Stimulated activated CD8-positive, alpha-beta memory T cell treated with anti-CD3 and anti-CD28 coated beads, Interleukin-15, amount 100 ng/mL, for 4 hours (primary cell): ENCODE results near the gene CFAP92.
A peak's percentile ranks its signal among the peaks of the same experiment; 100 is the strongest.
"Not testable (repeated sequence)": the region's sequence is repeated elsewhere in the genome, so short reads cannot be mapped to it uniquely, and the experiment has no call there.

Experiments
- DNase-seq, 2 donors: peaks; one replicate each; pipeline ENCODE4 v3.0.0-alpha.2; 2020; ENCODE audit warnings: low read depth in 2 of 2

Gene CFAP92

GRCh38 chr3:128902426-128902825, 91.5 kb downstream of the CFAP92 start:
- DNase-seq = no peak

- no peak for DNase-seq
Observed at GRCh38 chr3:128895843-128896697, 97.8 kb downstream of the CFAP92 start.

GRCh38 chr3:128889139-128889894, 104.6 kb downstream of the CFAP92 start:
- DNase-seq = no peak

GRCh38 chr3:128884992-128885391, 108.9 kb downstream of the CFAP92 start:
- DNase-seq = no peak

GRCh38 chr3:128882719-128883118, 111.2 kb downstream of the CFAP92 start:
- DNase-seq = no peak

- DNase-seq = no peak
Observed at GRCh38 chr3:128881576-128881975, 112.3 kb downstream of the CFAP92 start.

DNA sequence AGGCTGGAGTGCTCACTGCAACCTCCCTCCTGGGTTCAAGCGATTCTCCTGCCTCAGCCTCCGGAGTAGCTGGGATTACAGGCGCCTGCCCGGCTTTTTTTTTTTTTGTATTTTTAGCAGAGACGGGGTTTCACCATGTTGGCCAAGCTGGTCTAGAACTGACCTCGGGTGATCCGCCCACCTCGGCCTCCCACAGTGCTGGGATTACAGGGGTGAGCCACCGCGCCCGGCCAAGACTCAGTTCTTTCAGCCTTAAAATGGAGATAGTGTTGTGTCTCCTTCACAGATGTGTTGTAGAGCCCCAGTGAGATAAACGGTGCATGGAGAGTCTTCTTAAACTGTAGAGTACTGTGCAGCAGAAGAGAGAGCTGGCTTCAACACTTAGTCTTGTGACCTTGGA, 113.4 kb downstream of the CFAP92 start:
- not testable (repeated sequence) for DNase-seq

- DNase-seq = no peak
Observed at GRCh38 chr3:128879991-128880390, 113.9 kb downstream of the CFAP92 start.

GRCh38 chr3:128879125-128879969, 114.5 kb downstream of the CFAP92 start, which contains the start of gene ACAD9:
Gene ACAD9, plus strand, starts transcription at chr3:128879620. Its CDS starts 72 bp downstream, at chr3:128879692.
- peak; percentile 92 to 95 for DNase-seq

- DNase-seq = peak in 1 of 2 donors; percentile 3
Observed at GRCh38 chr3:128878556-128879124, 115.2 kb downstream of the CFAP92 start.

- no peak for DNase-seq
Observed at GRCh38 chr3:128878011-128878457, 115.8 kb downstream of the CFAP92 start.

DNA sequence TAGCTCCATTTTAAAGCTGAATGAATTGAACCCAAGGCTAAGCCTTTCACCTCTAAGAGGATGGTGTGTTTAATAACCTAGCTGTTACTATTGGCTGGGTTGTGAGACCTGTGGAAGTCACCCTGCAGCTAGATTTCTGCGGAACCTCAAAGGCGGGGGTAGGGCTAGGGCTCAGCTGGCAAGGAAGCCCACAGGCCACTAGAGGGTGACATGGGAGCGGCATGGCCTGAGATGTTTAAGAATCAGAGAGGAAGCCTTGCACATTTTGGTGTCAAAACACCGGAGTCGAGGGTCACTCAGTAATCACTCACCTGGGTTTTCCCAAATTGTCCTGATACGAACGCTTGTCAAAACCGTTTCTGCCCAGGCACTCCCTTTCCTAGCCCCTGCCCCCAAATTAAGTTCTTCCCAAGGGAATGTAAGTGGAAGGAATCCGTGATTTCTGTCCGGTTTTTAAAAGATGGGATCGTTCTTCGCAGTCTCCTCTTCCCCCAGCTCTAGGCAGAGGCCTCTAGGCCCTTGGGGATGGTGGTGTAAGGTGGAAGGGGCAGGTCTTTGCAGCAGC, 118.2 kb downstream of the CFAP92 start:
- peak; percentile 17 to 39 for DNase-seq

DNA sequence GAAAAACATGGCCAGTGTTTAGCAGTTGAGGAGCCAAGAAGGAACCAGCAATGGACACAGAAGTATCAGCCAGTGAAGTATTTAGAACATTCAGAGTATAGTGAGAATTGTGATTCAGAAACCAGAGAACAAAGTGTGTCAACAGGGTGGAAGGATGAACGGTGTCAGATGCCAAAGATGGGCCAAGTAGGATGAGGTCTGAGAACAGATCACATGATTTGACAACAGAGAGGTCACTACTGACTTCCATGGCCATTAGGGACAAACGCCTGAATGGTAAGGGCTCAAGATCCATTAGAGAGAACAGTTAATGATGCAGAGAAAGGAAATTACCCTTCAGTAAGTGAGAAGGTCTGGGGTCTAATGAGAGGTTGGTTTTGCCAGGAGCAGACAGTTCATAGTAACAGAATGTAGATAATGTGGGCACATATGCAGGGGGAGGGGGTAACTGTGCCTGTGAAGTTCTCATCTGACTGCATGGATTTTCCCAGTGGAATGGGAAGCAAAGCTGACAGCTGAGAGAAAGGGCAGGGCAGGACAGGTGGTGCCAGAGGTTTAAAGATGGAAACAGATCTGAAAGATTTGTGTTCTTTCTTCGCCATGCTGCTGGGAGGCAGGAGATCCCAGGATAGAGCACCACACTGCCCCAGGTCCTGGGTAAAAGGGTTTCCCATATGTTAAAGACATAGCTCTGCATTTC, 119.2 kb downstream of the CFAP92 start:
- no peak for DNase-seq

GRCh38 chr3:128873244-128874022, 120.4 kb downstream of the CFAP92 start:
- no peak for DNase-seq

- no peak for DNase-seq
Observed at GRCh38 chr3:128872744-128873143, 121.1 kb downstream of the CFAP92 start.

DNA sequence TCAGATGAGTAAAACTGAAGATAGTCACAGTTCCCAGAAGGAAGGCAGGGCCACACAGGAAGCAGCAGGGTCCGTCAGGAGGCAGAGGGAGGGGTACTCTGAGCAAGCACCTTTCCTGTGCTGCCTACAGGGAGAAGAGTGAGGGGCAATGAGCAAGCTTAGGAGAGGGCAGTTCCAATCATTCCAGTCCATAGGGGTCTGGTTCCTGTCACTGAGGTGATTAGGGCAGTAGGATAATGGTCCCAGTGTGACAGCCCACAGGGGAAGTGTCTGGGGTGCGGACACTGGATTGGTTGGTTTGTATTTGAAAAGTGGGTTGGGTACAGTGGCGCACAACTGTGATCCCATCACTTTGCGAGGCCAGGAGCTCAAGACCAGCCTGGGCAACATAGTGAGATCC, 121.6 kb downstream of the CFAP92 start:
- DNase-seq = no peak

DNA sequence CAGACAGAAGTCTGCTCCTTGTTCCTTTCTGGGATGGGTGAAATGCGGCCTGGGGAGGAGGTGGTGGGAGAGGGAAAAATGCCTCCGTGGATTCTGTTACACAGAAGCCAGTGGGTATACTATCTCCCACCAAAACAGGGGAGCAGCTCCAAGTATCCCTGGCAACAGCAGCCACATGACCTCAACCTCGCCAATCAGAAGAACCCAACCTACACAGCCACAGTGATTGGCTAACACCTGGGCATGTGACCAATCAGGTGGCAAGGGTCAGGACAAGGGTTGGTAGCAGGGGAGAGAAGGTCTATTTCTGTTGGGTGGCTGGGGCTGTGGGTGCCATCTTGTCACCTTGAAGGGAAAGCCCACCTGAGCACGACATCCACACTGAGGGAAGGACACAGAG, 123.5 kb downstream of the CFAP92 start:
- DNase-seq = no peak

- no peak for DNase-seq
Observed at GRCh38 chr3:128867200-128868125, 126.4 kb downstream of the CFAP92 start.
